Fibroblast of the aortic adventitia (primary cell): ENCODE results near the gene RNF149. TPM values are rescaled to one million over a fixed set of nuclear protein-coding genes. Genes with fewer than 3 reads are reported as not detected.
"Not testable (repeated sequence)": the region's sequence is repeated elsewhere in the genome, so short reads cannot be mapped to it uniquely, and the experiment has no call there.

Source experiments
- DNase-seq: peaks from one replicate; pipeline ENCODE4 v3.0.0-alpha.2; 2010; ENCODE audit warnings: low read depth
- H3K4me3 ChIP-seq: 2 replicates; pipeline ENCODE4 v1.5.1; 2011; ENCODE audit warnings: low read depth, mild to moderate bottlenecking, control low read depth, low read length, moderate library complexity
- CTCF ChIP-seq: IDR thresholded peaks from 2 replicates; pipeline ENCODE4 v1.5.1; 2011; ENCODE audit warnings: mild to moderate bottlenecking, low read length, control low read depth, inconsistent platforms; ENCODE audit not compliant: insufficient read depth
- total RNA-seq: library from RNA; depleted of rRNA; stranded (reverse); fragments of >200 nt; gene quantifications from 2 replicates; pipeline ENCODE4 v1.2.3, GENCODE V29; 2012; ENCODE audit warnings: low replicate concordance

Gene RNF149
- total RNA-seq, 1 donor = 50.7 TPM

GRCh38 chr2:101331202-101331601 lies 22.7 kb upstream of the RNF149 start:
- no peak overlapping the region for H3K4me3 ChIP-seq
- TF ChIP-seq CTCF = no peak
- no peak for DNase-seq

GRCh38 chr2:101330253-101330933 lies 21.9 kb upstream of the RNF149 start:
- no peak for DNase-seq
- H3K4me3 ChIP-seq = no peak overlapping the region
- no peak for TF ChIP-seq CTCF

GRCh38 chr2:101329026-101329425 lies 20.5 kb upstream of the RNF149 start:
- TF ChIP-seq CTCF = no peak
- DNase-seq = no peak
- H3K4me3 ChIP-seq = no peak overlapping the region

- no peak overlapping the region for H3K4me3 ChIP-seq
- DNase-seq = no peak
- no peak for TF ChIP-seq CTCF
Observed at GRCh38 chr2:101328474-101329007, 20.0 kb upstream of the RNF149 start.

- TF ChIP-seq CTCF = no peak
- no peak for DNase-seq
- H3K4me3 ChIP-seq = no peak overlapping the region
Observed at GRCh38 chr2:101327863-101328394, 19.4 kb upstream of the RNF149 start.

- no peak for DNase-seq
- H3K4me3 ChIP-seq = no peak overlapping the region
- TF ChIP-seq CTCF = no peak
Observed at GRCh38 chr2:101325425-101325824, 16.9 kb upstream of the RNF149 start.

- DNase-seq, H3K4me3 ChIP-seq: not testable (repeated sequence)
Observed at GRCh38 chr2:101316568-101316967, 8.1 kb upstream of the RNF149 start.
